Measurements from ENCODE around the gene PPP1CA. TPM values are rescaled to one million over a fixed set of nuclear protein-coding genes. Genes with fewer than 3 reads are reported as not detected.

The PPP1CA gene
- total RNA-seq, 1 donor from 2014 or later, result 103 TPM

- no peaks in the 10 kb centered on the region for H3K9me3 Mint-ChIP-seq
- no peak for DNase-seq (ENCODE audit: low spot score in 2 of 2, unreplicated experiment in 2 of 2)
- no peaks in the 10 kb centered on the region for H3K36me3 Mint-ChIP-seq
- peaks cover 39% of the 10 kb centered on the region for H3K4me1 Mint-ChIP-seq
- no peak overlapping the region for H3K4me3 Mint-ChIP-seq
- TF ChIP-seq CTCF (IDR thresholded peaks at IDR 0.05; ENCODE audit: unreplicated experiment), result no peak
- no peak overlapping the region for H3K27ac Mint-ChIP-seq
- peaks cover 9% of the 10 kb centered on the region for H3K27me3 Mint-ChIP-seq (ENCODE audit: low read depth)
Observed at GRCh38 chr11:67378544-67378943, 23.1 kb downstream of the PPP1CA start.

GRCh38 chr11:67376873-67377808 is 24.5 kb downstream of the PPP1CA start:
- no peak for DNase-seq (ENCODE audit: low spot score in 2 of 2, unreplicated experiment in 2 of 2)

DNA sequence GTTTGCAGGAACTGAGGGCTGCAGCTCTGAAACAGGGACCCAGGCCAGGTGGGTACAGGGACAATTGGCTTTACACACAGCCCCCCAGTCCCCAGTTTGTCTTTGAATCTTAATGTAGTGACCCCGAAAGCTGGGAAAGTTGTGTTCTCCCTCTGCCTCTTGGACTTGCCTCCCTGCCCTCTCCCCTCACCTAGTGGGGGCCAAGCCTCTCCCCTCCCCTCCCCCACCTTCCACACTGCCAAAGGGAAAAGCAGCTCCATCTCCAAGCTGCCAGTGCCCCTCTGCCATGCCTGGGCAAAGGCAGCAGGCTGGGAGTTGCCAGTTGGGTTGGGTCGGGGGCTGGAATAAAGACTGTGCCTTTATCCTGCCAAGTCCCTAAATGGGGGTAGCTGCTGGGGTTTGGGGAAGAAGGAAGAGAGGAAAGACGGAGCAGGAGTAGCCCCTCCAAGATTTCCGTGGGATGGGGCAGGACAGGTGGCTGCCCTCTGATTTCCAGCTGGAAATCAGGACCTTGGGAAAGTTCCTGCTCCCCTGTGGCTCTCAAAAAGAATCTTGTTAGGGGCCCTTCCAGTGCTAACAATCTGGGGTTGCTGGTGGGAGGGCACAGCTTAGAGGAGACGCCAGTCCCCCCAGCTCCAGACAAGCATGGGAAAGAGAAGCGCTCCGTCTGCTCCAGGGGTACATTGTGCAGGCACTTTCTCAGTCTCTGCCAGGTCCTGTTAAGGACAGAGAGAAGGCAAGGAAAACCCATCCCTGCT is 25.4 kb downstream of the PPP1CA start:
- H3K9me3 Mint-ChIP-seq, result no peaks in the 10 kb centered on the region
- peak overlapping the region; percentile 81 for H3K27ac Mint-ChIP-seq
- H3K36me3 Mint-ChIP-seq, result no peaks in the 10 kb centered on the region
- H3K4me1 Mint-ChIP-seq, result peaks cover 45% of the 10 kb centered on the region
- H3K27me3 Mint-ChIP-seq (ENCODE audit: low read depth), result peaks cover 7% of the 10 kb centered on the region
- no peak for DNase-seq (ENCODE audit: low spot score in 2 of 2, unreplicated experiment in 2 of 2)
- TF ChIP-seq CTCF (IDR thresholded peaks at IDR 0.05; ENCODE audit: unreplicated experiment), result no peak
- H3K4me3 Mint-ChIP-seq, result peak overlapping the region; percentile 39

More at GRCh38 chr11:67376873-67377808, 24.5 kb downstream of the PPP1CA start:
- no peak overlapping the region for H3K27ac Mint-ChIP-seq
- H3K27me3 Mint-ChIP-seq (ENCODE audit: low read depth), result peaks cover 7% of the 10 kb centered on the region
- no peak overlapping the region for H3K4me3 Mint-ChIP-seq
- no peaks in the 10 kb centered on the region for H3K9me3 Mint-ChIP-seq
- no peaks in the 10 kb centered on the region for H3K36me3 Mint-ChIP-seq
- no peak for TF ChIP-seq CTCF (IDR thresholded peaks at IDR 0.05; ENCODE audit: unreplicated experiment)
- H3K4me1 Mint-ChIP-seq, result peaks cover 37% of the 10 kb centered on the region

GRCh38 chr11:67375320-67376055 is 26.2 kb downstream of the PPP1CA start:
- TF ChIP-seq CTCF (IDR thresholded peaks at IDR 0.05; ENCODE audit: unreplicated experiment), result no peak
- no peak for DNase-seq (ENCODE audit: low spot score in 2 of 2, unreplicated experiment in 2 of 2)
- Mint-ChIP-seq H3K27ac (peak overlapping the region; percentile 81), H3K27me3 (ENCODE audit: low read depth) (peaks cover 7% of the 10 kb centered on the region), H3K9me3 (no peaks in the 10 kb centered on the region), H3K4me1 (peaks cover 52% of the 10 kb centered on the region), H3K36me3 (no peaks in the 10 kb centered on the region), H3K4me3 (peak overlapping the region; percentile 39)

- TF ChIP-seq CTCF (IDR thresholded peaks at IDR 0.05; ENCODE audit: unreplicated experiment), result no peak
- Mint-ChIP-seq H3K36me3 (no peaks in the 10 kb centered on the region), H3K4me1 (peaks cover 58% of the 10 kb centered on the region), H3K4me3 (peak overlapping the region; percentile 83), H3K27me3 (ENCODE audit: low read depth) (peaks cover 7% of the 10 kb centered on the region), H3K9me3 (no peaks in the 10 kb centered on the region), H3K27ac (peak overlapping the region; percentile 94)
- no peak for DNase-seq (ENCODE audit: low spot score in 2 of 2, unreplicated experiment in 2 of 2)
Observed at GRCh38 chr11:67374571-67375281, 26.9 kb downstream of the PPP1CA start.

All from mesothelial cell of epicardium (in vitro differentiated cells).